ENCODE measurements around the gene PSME2.
A peak's percentile ranks its signal among the peaks of the same experiment; 100 is the strongest.

PSME2 gene

GRCh38 chr14:24150993-24151392 is 4.6 kb upstream of the PSME2 start:
- DNase-seq = no peak

- no peak for DNase-seq
Measured at GRCh38 chr14:24150567-24150966, 4.2 kb upstream of the PSME2 start.

GRCh38 chr14:24150061-24150460 is 3.7 kb upstream of the PSME2 start:
- no peak for DNase-seq

GRCh38 chr14:24149302-24149969 is 3.0 kb upstream of the PSME2 start:
- DNase-seq = no peak

GRCh38 chr14:24147761-24148428 is 1.5 kb upstream of the PSME2 start:
- no peak for DNase-seq

GRCh38 chr14:24146978-24147760 is 759 bp upstream of the PSME2 start, which contains the start of gene RNF31:
RNF31 (plus strand) TSS chr14:24147498; CDS start chr14:24147699, 201 bp downstream.
- DNase-seq = peak; percentile 99

- no peak for DNase-seq
Measured at GRCh38 chr14:24145690-24146452, 539 bp downstream of the PSME2 start.

- DNase-seq = no peak
Measured at GRCh38 chr14:24145219-24145618, 1.2 kb downstream of the PSME2 start.

- no peak for DNase-seq
Measured at GRCh38 chr14:24144451-24144850, 2.0 kb downstream of the PSME2 start.

- DNase-seq = no peak
Measured at GRCh38 chr14:24143511-24143910, 2.9 kb downstream of the PSME2 start.

- DNase-seq = peak; percentile 100
Measured at GRCh38 chr14:24141097-24141880, 5.1 kb downstream of the PSME2 start, which contains the start of gene EMC9. EMC9 (minus strand) TSS chr14:24141591; CDS start chr14:24141304, 287 bp downstream.

GRCh38 chr14:24139272-24139934 is 7.0 kb downstream of the PSME2 start:
- DNase-seq = peak; percentile 46 to 58

GRCh38 chr14:24138396-24139271 is 7.8 kb downstream of the PSME2 start:
- no peak for DNase-seq

GRCh38 chr14:24137529-24138395 is 8.6 kb downstream of the PSME2 start:
- DNase-seq = no peak

- peak in 1 of 2 experiments; percentile 42 for DNase-seq
Measured at GRCh38 chr14:24136684-24137528, 9.5 kb downstream of the PSME2 start.

GRCh38 chr14:24135834-24136683 is 10.4 kb downstream of the PSME2 start, which contains the start of gene PSME1:
PSME1 (plus strand) TSS chr14:24136194; CDS start chr14:24136263, 69 bp downstream.
- peak; percentile 95 for DNase-seq

- no peak for DNase-seq
Measured at GRCh38 chr14:24135584-24135833, 10.9 kb downstream of the PSME2 start.

GRCh38 chr14:24133735-24134134 is 12.7 kb downstream of the PSME2 start:
- DNase-seq = no peak

Measured in activated CD4-positive, alpha-beta T cell treated with anti-CD3 and anti-CD28 coated beads, Interleukin-2, amount 50 U/mL, for 48 hours (primary cell).